HG03196 (cell line): ENCODE measurements around the gene KRT73.

Experiments
- ATAC-seq: cut with Tn5 transposase; IDR thresholded peaks from one replicate; pipeline ENCODE4 v1.9.1; 2021; ENCODE audit not compliant: unreplicated experiment

The KRT73 gene

GRCh38 chr12:52575256-52575655 lies 43.1 kb downstream of the KRT73 start:
- ATAC-seq = no peak

- no peak for ATAC-seq
These were observed 44.6 kb downstream of the KRT73 start, which contains the start of gene KRT74 for GRCh38 chr12:52573743-52574142. KRT74 (minus strand) TSS chr12:52573843; CDS start chr12:52573777, 66 bp downstream.

- no peak for ATAC-seq
These were observed 45.1 kb downstream of the KRT73 start for GRCh38 chr12:52573306-52573705.

GRCh38 chr12:52570511-52570910 lies 47.8 kb downstream of the KRT73 start:
- no peak for ATAC-seq

- ATAC-seq = no peak
These were observed 50.2 kb downstream of the KRT73 start for GRCh38 chr12:52568111-52568510.

- ATAC-seq = no peak
These were observed 51.5 kb downstream of the KRT73 start for GRCh38 chr12:52566847-52567291.

- no peak for ATAC-seq
These were observed 53.8 kb downstream of the KRT73 start for GRCh38 chr12:52564582-52564981.

- ATAC-seq = no peak
These were observed 56.4 kb downstream of the KRT73 start for GRCh38 chr12:52561880-52562449.

- no peak for ATAC-seq
These were observed 58.4 kb downstream of the KRT73 start for GRCh38 chr12:52559979-52560378.

GRCh38 chr12:52558781-52559445 lies 59.4 kb downstream of the KRT73 start:
- no peak for ATAC-seq
